ENCODE results near the gene STAB1. TPM values are rescaled to one million over a fixed set of nuclear protein-coding genes. Genes with fewer than 3 reads are reported as not detected.

STAB1 gene
- total RNA-seq, 1 experiment from 2014 or later, result not detected

GRCh38 chr3:52552089-52552488, 57.0 kb downstream of the STAB1 start:
- no peaks in the 10 kb centered on the region for H3K9me3 ChIP-seq
- DNase-seq, result no peak
- peaks cover 8% of the 10 kb centered on the region for H3K36me3 ChIP-seq

GRCh38 chr3:52554026-52554755, 59.1 kb downstream of the STAB1 start:
- H3K27me3 ChIP-seq, result no peaks in the 10 kb centered on the region
- no peak overlapping the region for H3K4me3 ChIP-seq
- no peaks in the 10 kb centered on the region for H3K9me3 ChIP-seq
- DNase-seq, result no peak
- no peaks in the 10 kb centered on the region; the same call in none of the 2 replicates for H3K36me3 ChIP-seq

More at GRCh38 chr3:52552089-52552488, 57.0 kb downstream of the STAB1 start:
- Histone ChIP-seq H3K27me3 (no peaks in the 10 kb centered on the region), H3K4me3 (no peak overlapping the region)

GRCh38 chr3:52555056-52555455, 59.9 kb downstream of the STAB1 start:
- no peak for DNase-seq
- H3K27me3 ChIP-seq, result no peaks in the 10 kb centered on the region
- no peaks in the 10 kb centered on the region; the same call in none of the 2 replicates for H3K36me3 ChIP-seq
- no peak overlapping the region for H3K4me3 ChIP-seq
- no peaks in the 10 kb centered on the region for H3K9me3 ChIP-seq

GRCh38 chr3:52557011-52557960, 62.1 kb downstream of the STAB1 start:
- Histone ChIP-seq H3K9me3 (no peaks in the 10 kb centered on the region), H3K27me3 (no peaks in the 10 kb centered on the region), H3K36me3 (peaks cover 4% of the 10 kb centered on the region), H3K4me3 (no peak overlapping the region)
- no peak for DNase-seq

DNA sequence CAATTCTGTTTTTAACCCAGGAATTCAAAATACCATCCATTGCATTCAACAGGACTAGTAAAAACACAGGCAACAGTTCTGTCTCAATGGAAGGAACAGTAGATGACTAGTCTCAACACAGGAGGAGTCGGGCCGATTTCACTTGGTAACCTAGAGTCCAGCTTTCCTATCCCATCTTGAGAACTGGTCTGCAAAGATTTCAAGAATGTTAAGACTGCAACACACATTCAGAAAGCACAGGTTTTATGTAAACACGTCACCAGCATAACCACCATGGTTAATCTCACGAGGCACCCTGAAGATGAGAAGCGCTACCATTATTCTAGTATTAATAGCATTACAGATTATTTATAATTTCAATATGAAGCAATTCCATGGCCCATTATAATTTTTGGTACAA, 63.3 kb downstream of the STAB1 start:
- H3K4me3 ChIP-seq, result no peak overlapping the region
- H3K27me3 ChIP-seq, result no peaks in the 10 kb centered on the region
- H3K9me3 ChIP-seq, result no peaks in the 10 kb centered on the region
- no peak for DNase-seq
- H3K36me3 ChIP-seq, result peaks cover 4% of the 10 kb centered on the region

- no peak for DNase-seq
- Histone ChIP-seq H3K27me3 (no peaks in the 10 kb centered on the region), H3K9me3 (no peaks in the 10 kb centered on the region), H3K4me3 (no peak overlapping the region), H3K36me3 (peaks cover 4% of the 10 kb centered on the region)
Observed at GRCh38 chr3:52561028-52561747, 66.0 kb downstream of the STAB1 start.

DNA sequence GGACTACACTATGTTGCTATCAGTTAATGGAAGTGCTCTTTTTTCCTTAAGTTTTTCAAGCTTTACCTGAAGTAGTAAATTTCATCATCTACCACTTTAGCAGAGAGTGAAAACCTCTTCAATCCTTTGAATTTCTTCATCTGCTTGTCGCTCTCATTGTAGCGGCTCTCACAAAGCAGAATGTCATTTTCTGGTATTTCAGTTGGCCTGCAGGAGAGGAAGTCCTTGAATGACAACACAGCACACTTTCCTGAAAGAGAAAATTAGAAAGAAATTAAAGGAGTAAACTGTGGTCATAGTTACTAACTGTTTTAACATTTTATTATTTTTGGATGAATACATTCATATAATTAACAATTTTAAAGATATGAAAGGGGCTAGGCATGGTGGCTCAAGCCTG, 68.8 kb downstream of the STAB1 start:
- H3K9me3 ChIP-seq, result no peaks in the 10 kb centered on the region
- H3K27me3 ChIP-seq, result no peaks in the 10 kb centered on the region
- H3K4me3 ChIP-seq, result no peak overlapping the region
- peaks cover 4% of the 10 kb centered on the region for H3K36me3 ChIP-seq
- DNase-seq, result no peak

DNA sequence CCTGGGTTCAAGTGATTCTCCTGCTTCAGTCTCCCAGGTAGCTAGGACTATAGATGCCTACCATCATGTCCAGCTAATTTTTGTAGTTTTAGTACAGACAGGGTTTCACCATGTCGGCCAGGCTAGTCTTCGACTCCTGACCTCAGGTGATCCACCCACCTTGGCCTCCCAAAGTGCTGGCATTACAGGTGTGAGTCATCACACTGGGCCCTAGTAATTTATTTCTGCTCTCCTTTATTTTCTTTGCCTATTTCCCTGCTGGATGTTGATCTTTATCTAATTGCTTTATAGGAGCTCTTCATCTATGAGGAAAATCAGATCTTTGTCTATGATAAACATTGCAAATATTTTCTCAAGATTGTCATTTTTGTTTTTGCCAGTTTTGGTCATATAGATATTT, 72.9 kb downstream of the STAB1 start:
- Histone ChIP-seq H3K27me3 (no peaks in the 10 kb centered on the region), H3K4me3 (no peak overlapping the region), H3K9me3 (no peaks in the 10 kb centered on the region), H3K36me3 (no peaks in the 10 kb centered on the region)
- DNase-seq, result no peak

GRCh38 chr3:52570076-52570475, 74.9 kb downstream of the STAB1 start:
- DNase-seq, result no peak

GRCh38 chr3:52572221-52572620, 77.1 kb downstream of the STAB1 start:
- peaks cover 3% of the 10 kb centered on the region for H3K36me3 ChIP-seq
- H3K4me3 ChIP-seq, result no peak overlapping the region
- no peak for DNase-seq
- no peaks in the 10 kb centered on the region for H3K27me3 ChIP-seq
- no peaks in the 10 kb centered on the region for H3K9me3 ChIP-seq

More at GRCh38 chr3:52570076-52570475, 74.9 kb downstream of the STAB1 start:
- Histone ChIP-seq H3K4me3 (no peak overlapping the region), H3K27me3 (no peaks in the 10 kb centered on the region), H3K9me3 (no peaks in the 10 kb centered on the region), H3K36me3 (no peaks in the 10 kb centered on the region; the same call in 1 of the 2 replicates)

Other genes starting within 250 kb of the STAB1 start
- gene PPM1M, start 249.6 kb upstream of the STAB1 start, total RNA-seq (2014; rRNA removed; shearing (Covaris generic); ENCODE audit: low replicate concordance), result 7.9 and 16.2 TPM in 2 replicates
- 27.6 and 40.0 TPM in 2 replicates for gene WDR82, start 216.7 kb upstream of the STAB1 start, total RNA-seq (2014; rRNA removed; shearing (Covaris generic); ENCODE audit: low replicate concordance)
- 2.3 and 10.6 TPM in 2 replicates for gene GLYCTK, start 207.5 kb upstream of the STAB1 start, total RNA-seq (2014; rRNA removed; shearing (Covaris generic); ENCODE audit: low replicate concordance)
- gene DNAH1, start 179.0 kb upstream of the STAB1 start, total RNA-seq (2014; rRNA removed; shearing (Covaris generic); ENCODE audit: low replicate concordance), result 0.49 and 1.2 TPM in 2 replicates
- 33.8 and 41.0 TPM in 2 replicates for gene BAP1, start 85.3 kb upstream of the STAB1 start, total RNA-seq (2014; rRNA removed; shearing (Covaris generic); ENCODE audit: low replicate concordance)
- 4.8 and 5.5 TPM in 2 replicates for gene PHF7, start 84.7 kb upstream of the STAB1 start, total RNA-seq (2014; rRNA removed; shearing (Covaris generic); ENCODE audit: low replicate concordance)
- gene SEMA3G, start 50.2 kb upstream of the STAB1 start, total RNA-seq (2014; rRNA removed; shearing (Covaris generic); ENCODE audit: low replicate concordance), result not detected in 2 replicates
- gene TNNC1, start 41.3 kb upstream of the STAB1 start, total RNA-seq (2014; rRNA removed; shearing (Covaris generic); ENCODE audit: low replicate concordance), result 0.99 TPM in 1 of 2 replicates, not detected in the other
- gene NISCH, start 39.7 kb upstream of the STAB1 start, total RNA-seq (2014; rRNA removed; shearing (Covaris generic); ENCODE audit: low replicate concordance), result 8.1 and 15.5 TPM in 2 replicates
- gene NT5DC2, start 38.5 kb downstream of the STAB1 start, total RNA-seq (2014; rRNA removed; shearing (Covaris generic); ENCODE audit: low replicate concordance), result 7.2 and 21.5 TPM in 2 replicates
- 0.20 TPM in 1 of 2 replicates, not detected in the other for gene UQCC5, start 41.3 kb downstream of the STAB1 start, total RNA-seq (2014; rRNA removed; shearing (Covaris generic); ENCODE audit: low replicate concordance)
- 16.2 and 21.3 TPM in 2 replicates for gene PBRM1, start 190.6 kb downstream of the STAB1 start, total RNA-seq (2014; rRNA removed; shearing (Covaris generic); ENCODE audit: low replicate concordance)
- gene GNL3, start 190.7 kb downstream of the STAB1 start, total RNA-seq (2014; rRNA removed; shearing (Covaris generic); ENCODE audit: low replicate concordance), result 127 and 226 TPM in 2 replicates
- gene GLT8D1, start 210.5 kb downstream of the STAB1 start, total RNA-seq (2014; rRNA removed; shearing (Covaris generic); ENCODE audit: low replicate concordance), result 43.1 and 56.1 TPM in 2 replicates
- gene SPCS1, start 210.8 kb downstream of the STAB1 start, total RNA-seq (2014; rRNA removed; shearing (Covaris generic); ENCODE audit: low replicate concordance), result 63.1 and 72.5 TPM in 2 replicates